Glomerular visceral epithelial cell (primary cell): ENCODE data around the gene NCBP3.

ENCODE experiments used
- DNase-seq: peaks from one replicate; pipeline ENCODE4 v3.0.0-alpha.2; 2016; ENCODE audit errors: extremely low spot score

Gene NCBP3

DNA sequence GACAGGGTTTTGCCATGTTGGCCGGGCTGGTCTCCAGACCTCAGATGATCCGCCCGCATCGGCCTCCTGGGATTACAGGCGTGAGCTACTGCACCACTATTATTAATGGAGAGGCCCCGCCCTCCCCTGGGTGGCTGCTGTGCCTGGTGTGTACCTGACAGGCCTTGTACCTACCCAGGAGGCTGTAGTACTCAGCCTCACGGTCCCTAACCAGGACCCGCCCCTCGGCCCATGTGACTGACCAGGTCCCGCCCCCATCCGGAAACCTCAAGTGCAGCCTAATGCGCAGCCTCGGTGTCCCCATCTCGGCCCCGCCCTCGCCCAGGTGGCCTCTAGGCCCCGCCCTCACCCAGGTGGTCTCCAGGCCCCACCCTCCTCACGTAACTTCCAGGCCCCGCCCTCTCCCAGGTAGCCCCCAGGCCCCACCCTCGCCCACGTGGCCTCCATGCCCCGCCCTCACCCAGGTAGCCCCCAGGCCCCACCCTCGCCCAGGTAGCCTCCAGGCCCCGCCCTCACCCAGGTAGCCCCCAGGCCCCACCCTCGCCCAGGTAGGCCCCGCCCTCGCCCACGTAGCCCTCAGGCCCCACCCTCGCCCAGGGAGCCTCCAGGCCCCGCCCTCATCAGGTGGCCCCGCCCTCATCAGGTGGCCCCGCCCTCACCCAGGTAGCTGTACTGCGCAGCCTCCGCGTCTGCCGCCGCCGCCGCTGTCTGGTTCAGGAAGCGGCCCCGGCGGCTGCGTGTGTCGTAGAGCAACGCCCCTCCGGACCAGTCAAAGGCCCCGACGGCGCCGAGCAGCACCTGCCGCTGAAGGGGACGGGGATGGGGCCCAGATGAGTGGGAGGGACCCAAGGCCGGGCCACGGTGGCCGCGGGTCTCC is 91.3 kb downstream of the NCBP3 start:
- DNase-seq = peak; percentile 22

DNA sequence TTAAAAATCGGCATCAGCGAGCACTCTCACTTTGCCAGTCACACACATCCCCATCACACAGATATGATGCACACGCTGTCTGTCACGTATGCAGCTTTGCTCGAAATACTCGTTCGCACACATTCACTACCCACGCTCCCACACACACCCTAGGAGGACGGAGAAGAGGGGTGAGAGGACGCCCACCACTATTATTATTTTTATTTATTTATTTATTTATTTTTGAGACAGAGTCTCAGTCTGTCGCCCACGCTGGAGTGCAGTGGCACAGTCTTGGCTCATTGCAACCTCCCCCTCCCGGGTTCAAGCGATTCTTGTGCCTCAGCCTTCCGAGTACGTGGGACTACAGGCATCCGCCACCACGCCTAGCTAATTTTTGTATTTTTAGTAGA is 92.0 kb downstream of the NCBP3 start:
- DNase-seq = no peak

DNA sequence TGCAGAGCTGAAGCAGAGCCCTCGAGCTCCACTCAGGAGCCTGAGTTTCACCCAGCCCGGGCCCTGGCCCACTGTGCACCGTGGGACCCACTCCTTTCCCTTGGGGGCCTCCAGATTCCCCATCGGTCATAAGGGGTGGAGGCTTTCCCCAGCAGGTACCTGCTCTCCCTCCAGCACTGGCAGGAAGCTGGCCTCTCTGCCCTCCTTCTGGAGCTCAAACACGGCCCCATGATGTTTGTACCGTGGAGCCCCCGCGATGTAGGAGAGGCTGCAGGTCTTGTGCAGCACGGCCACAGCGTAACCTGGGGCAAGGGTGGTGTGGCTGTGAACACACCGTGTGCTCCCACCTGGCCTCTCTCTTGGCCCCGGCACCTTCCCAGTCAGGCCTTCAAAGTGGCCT is 92.4 kb downstream of the NCBP3 start:
- DNase-seq = no peak
